Breast epithelium (tissue), 3 donors: ENCODE measurements around the gene P2RX1.

Experiments
- POLR2A ChIP-seq: fragments of 450-650 bp; IDR thresholded peaks from one replicate; pipeline ENCODE4 v1.6.1; 2016; ENCODE audit warnings: antibody characterized with exemption, mild to moderate bottlenecking, moderate library complexity
- POLR2AphosphoS5 ChIP-seq, 3 donors: sonication (generic); formaldehyde crosslinking; IDR thresholded peaks; one replicate each; pipeline ENCODE4 v1.6.1; 2017; ENCODE audit warnings: antibody characterized with exemption in 3 of 3
- TF ChIP-seq, protein P1 (sequence below), 3 donors: fragments of 450-650 bp; IDR thresholded peaks; one replicate each; pipeline ENCODE4 v1.5.1; 2016 to 2017; ENCODE audit warnings: antibody characterized with exemption in 3 of 3, mild to moderate bottlenecking in 3 of 3, moderate library complexity in 3 of 3

- TF ChIP-seq, protein P1, sequence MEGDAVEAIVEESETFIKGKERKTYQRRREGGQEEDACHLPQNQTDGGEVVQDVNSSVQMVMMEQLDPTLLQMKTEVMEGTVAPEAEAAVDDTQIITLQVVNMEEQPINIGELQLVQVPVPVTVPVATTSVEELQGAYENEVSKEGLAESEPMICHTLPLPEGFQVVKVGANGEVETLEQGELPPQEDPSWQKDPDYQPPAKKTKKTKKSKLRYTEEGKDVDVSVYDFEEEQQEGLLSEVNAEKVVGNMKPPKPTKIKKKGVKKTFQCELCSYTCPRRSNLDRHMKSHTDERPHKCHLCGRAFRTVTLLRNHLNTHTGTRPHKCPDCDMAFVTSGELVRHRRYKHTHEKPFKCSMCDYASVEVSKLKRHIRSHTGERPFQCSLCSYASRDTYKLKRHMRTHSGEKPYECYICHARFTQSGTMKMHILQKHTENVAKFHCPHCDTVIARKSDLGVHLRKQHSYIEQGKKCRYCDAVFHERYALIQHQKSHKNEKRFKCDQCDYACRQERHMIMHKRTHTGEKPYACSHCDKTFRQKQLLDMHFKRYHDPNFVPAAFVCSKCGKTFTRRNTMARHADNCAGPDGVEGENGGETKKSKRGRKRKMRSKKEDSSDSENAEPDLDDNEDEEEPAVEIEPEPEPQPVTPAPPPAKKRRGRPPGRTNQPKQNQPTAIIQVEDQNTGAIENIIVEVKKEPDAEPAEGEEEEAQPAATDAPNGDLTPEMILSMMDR (IDR thresholded peaks at IDR 0.05) = no peak
- TF ChIP-seq POLR2A = no peak
- no peak for TF ChIP-seq POLR2AphosphoS5 (IDR thresholded peaks at IDR 0.05)
Observed at GRCh38 chr17:3896108-3896967, 19.9 kb downstream of the P2RX1 start.
